ENCODE results near the gene PRR5L. TPM values are rescaled to one million over a fixed set of nuclear protein-coding genes. Genes with fewer than 3 reads are reported as not detected.

Gene PRR5L
- total RNA-seq = 4.5 and 21.5 TPM in 2 replicates

GRCh38 chr11:36295926-36296325 is at the start of gene PRR5L:
PRR5L (plus strand) TSS chr11:36296288; CDS start chr11:36401122, 104,834 bp downstream.

GRCh38 chr11:36289226-36289852 is 6.7 kb upstream of the PRR5L start, which contains the start of gene COMMD9:
COMMD9 (minus strand) TSS chr11:36289424; CDS start chr11:36289412, 12 bp downstream.

GRCh38 chr11:36509694-36510593 is 213.9 kb downstream of the PRR5L start, which contains the start of gene TRAF6:
TRAF6 (minus strand) TSS chr11:36510272; CDS start chr11:36501515, 8,757 bp downstream.

Other genes with a start within 250 kb of the PRR5L start
- gene COMMD9, start 6.9 kb upstream of the PRR5L start, total RNA-seq = 29.0 and 59.8 TPM in 2 replicates
- gene TRAF6, start 214.0 kb downstream of the PRR5L start, total RNA-seq = 6.8 and 7.0 TPM in 2 replicates

Data from cardiac atrium fibroblast (primary cell).